Stimulated activated CD8-positive, alpha-beta memory T cell treated with anti-CD3 and anti-CD28 coated beads, Interleukin-12 subunit alpha, Interleukin-12 subunit beta, amount 100 ng/mL, for 1 hour (primary cell): Measurements from ENCODE around the gene ST6GALNAC2.
"Not testable (repeated sequence)": the region's sequence is repeated elsewhere in the genome, so short reads cannot be mapped to it uniquely, and the experiment has no call there.

Experiments
- DNase-seq: peaks from one replicate; pipeline ENCODE4 v3.0.0-alpha.2; 2020; ENCODE audit warnings: low read depth

The ST6GALNAC2 gene

GRCh38 chr17:76585649-76586593 lies at the start of gene ST6GALNAC2:
TSS of gene ST6GALNAC2 (minus strand) at chr17:76585860. CDS start at chr17:76585808, 52 bp downstream.
- no peak for DNase-seq

- no peak for DNase-seq
Observed at GRCh38 chr17:76635039-76635438, 49.4 kb upstream of the ST6GALNAC2 start.

GRCh38 chr17:76633628-76634328 lies 48.1 kb upstream of the ST6GALNAC2 start:
- DNase-seq = no peak

- DNase-seq = no peak
Observed at GRCh38 chr17:76631821-76632565, 46.3 kb upstream of the ST6GALNAC2 start.

GRCh38 chr17:76630151-76630550 lies 44.5 kb upstream of the ST6GALNAC2 start:
- no peak for DNase-seq

- no peak for DNase-seq
Observed at GRCh38 chr17:76627510-76627909, 41.9 kb upstream of the ST6GALNAC2 start.

GRCh38 chr17:76626442-76626841 lies 40.8 kb upstream of the ST6GALNAC2 start:
- no peak for DNase-seq

GRCh38 chr17:76625496-76625895 lies 39.8 kb upstream of the ST6GALNAC2 start:
- DNase-seq = no peak

- peak; percentile 57 for DNase-seq
Observed at GRCh38 chr17:76623271-76624146, 37.8 kb upstream of the ST6GALNAC2 start.

GRCh38 chr17:76617838-76618237 lies 32.2 kb upstream of the ST6GALNAC2 start:
- no peak for DNase-seq

GRCh38 chr17:76614912-76615617 lies 29.4 kb upstream of the ST6GALNAC2 start:
- DNase-seq = no peak

GRCh38 chr17:76614064-76614759 lies 28.6 kb upstream of the ST6GALNAC2 start:
- DNase-seq = not testable (repeated sequence)

- no peak for DNase-seq
Observed at GRCh38 chr17:76612977-76613851, 27.6 kb upstream of the ST6GALNAC2 start.

GRCh38 chr17:76612465-76612864 lies 26.8 kb upstream of the ST6GALNAC2 start:
- DNase-seq = no peak

- no peak for DNase-seq
Observed at GRCh38 chr17:76611758-76612157, 26.1 kb upstream of the ST6GALNAC2 start.

GRCh38 chr17:76611080-76611749 lies 25.6 kb upstream of the ST6GALNAC2 start:
- not testable (repeated sequence) for DNase-seq

- DNase-seq = not testable (repeated sequence)
Observed at GRCh38 chr17:76606685-76607084, 21.0 kb upstream of the ST6GALNAC2 start.

GRCh38 chr17:76601065-76601464 lies 15.4 kb upstream of the ST6GALNAC2 start:
- no peak for DNase-seq
